Body of pancreas (tissue), 4 donors: ENCODE data around the gene STK32B. TPM values are rescaled to one million over a fixed set of nuclear protein-coding genes. Genes with fewer than 3 reads are reported as not detected.

ENCODE experiments used
- ATAC-seq: fragments of 150-250 bp; one replicate; pipeline ENCODE4 v1.9.1; 2016
- DNase-seq, 4 donors: peaks; one replicate each; pipeline ENCODE4 v3.0.0-alpha.2; 2019
- H3K27ac ChIP-seq, 4 donors: fragments of 200-600 bp; sonication (generic); 1 replicate in 3 of 4; 2 replicates in 1 of 4; pipeline versions ENCODE4 v1.5.1 to v1.6.1; 2016 to 2019; ENCODE audit warnings: mild to moderate bottlenecking in 1 of 4, mixed read lengths in 1 of 4, moderate library complexity in 1 of 4
- H3K27me3 ChIP-seq, 2 donors: fragments of 200-600 bp; sonication (generic); one replicate each; pipeline ENCODE4 v1.6.0; 2016; ENCODE audit warnings: mild to moderate bottlenecking in 1 of 2
- H3K36me3 ChIP-seq, 2 donors: fragments of 200-600 bp; sonication (generic); replicated peaks in 1 of 2; 2 replicates each; pipeline ENCODE4 v1.5.1; 2016; ENCODE audit warnings: low read depth in 2 of 2; ENCODE audit not compliant: insufficient read depth in 1 of 2
- H3K4me1 ChIP-seq: fragments of 200-600 bp; sonication (generic); one replicate; pipeline ENCODE4 v1.6.0; 2016
- H3K4me3 ChIP-seq, 2 donors: fragments of 200-600 bp; sonication (generic); 1 replicate in 1 of 2; 2 replicates in 1 of 2; pipeline ENCODE4 v1.5.1; 2016 to 2019
- H3K9me3 ChIP-seq, 3 donors: fragments of 200-600 bp; sonication (generic); 1 replicate in 2 of 3; 2 replicates in 1 of 3; pipeline ENCODE4 v1.5.1; 2016
- POLR2A ChIP-seq, 3 donors: fragments of 450-650 bp; IDR thresholded peaks; one replicate each; pipeline ENCODE4 v1.6.1; 2016; ENCODE audit warnings: antibody characterized with exemption in 3 of 3, mild to moderate bottlenecking in 2 of 3
- WGBS, 2 donors: methylation state at CpG; one replicate each; pipeline ENCODE4 v1.1.5; 2017; 5-methylcytosine and 5-hydroxymethylcytosine counted together
- intact Hi-C: fragments of 100-400 bp; cut with DNase I; formaldehyde crosslinking; loops from one replicate; pipeline ENCODE4 v1.15.1; 2023
- total RNA-seq, 2 donors: library from RNA; depleted of rRNA; stranded (reverse); fragments of >200 nt; gene quantifications; one replicate each; pipeline ENCODE4 v1.1.0, GENCODE V29; 2016
- TF ChIP-seq, protein P1 (sequence below), 7 experiments: fragments of 450-650 bp in 4 of 7; fragments of 200-600 bp in 3 of 7; sonication (generic) in 3 of 7; IDR thresholded peaks; one replicate each; pipeline ENCODE4 v1.5.1; 2016 to 2019; ENCODE audit warnings: antibody characterized with exemption in 7 of 7

Gene STK32B
- total RNA-seq, 2 donors from 2014 or later, result 1.3 to 4.9 TPM

DNA sequence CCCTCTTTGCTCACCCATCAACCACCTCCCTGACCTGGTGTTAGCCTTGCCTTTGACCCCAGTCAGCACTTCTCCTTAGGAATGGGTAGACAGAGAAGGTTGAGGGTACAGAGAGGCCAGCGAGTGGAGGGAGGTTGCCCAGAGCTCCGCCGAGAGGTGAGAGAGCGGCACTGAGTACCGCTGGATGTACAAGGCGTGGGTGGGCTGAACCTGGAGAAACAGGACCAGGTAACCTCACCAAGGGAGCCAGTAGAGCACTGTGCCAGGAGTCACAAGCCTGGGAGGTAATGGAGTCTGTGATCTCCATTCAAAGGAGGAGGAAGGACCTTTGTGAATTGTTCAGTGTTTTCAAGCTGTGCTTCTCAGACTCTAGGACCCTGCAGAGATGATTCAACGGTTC, 400.9 kb downstream of the STK32B start:
- no peak for TF ChIP-seq POLR2A (IDR thresholded peaks at IDR 0.05)
- TF ChIP-seq, protein P1, sequence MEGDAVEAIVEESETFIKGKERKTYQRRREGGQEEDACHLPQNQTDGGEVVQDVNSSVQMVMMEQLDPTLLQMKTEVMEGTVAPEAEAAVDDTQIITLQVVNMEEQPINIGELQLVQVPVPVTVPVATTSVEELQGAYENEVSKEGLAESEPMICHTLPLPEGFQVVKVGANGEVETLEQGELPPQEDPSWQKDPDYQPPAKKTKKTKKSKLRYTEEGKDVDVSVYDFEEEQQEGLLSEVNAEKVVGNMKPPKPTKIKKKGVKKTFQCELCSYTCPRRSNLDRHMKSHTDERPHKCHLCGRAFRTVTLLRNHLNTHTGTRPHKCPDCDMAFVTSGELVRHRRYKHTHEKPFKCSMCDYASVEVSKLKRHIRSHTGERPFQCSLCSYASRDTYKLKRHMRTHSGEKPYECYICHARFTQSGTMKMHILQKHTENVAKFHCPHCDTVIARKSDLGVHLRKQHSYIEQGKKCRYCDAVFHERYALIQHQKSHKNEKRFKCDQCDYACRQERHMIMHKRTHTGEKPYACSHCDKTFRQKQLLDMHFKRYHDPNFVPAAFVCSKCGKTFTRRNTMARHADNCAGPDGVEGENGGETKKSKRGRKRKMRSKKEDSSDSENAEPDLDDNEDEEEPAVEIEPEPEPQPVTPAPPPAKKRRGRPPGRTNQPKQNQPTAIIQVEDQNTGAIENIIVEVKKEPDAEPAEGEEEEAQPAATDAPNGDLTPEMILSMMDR (IDR thresholded peaks at IDR 0.05), result no peak
- WGBS, 2 donors, result 79 to 84% methylated on average over 7 of the region's 7 CpGs
- H3K4me1 ChIP-seq, result no peaks in the 10 kb centered on the region
- DNase-seq (no peak), ATAC-seq (no peak)
- intact Hi-C loops, result no loop called here
- H3K27ac ChIP-seq, result no peak overlapping the region
- H3K9me3 ChIP-seq, result no peaks in the 10 kb centered on the region
- H3K27me3 ChIP-seq, result no peaks in the 10 kb centered on the region
- no peaks in the 10 kb centered on the region for H3K36me3 ChIP-seq
- H3K4me3 ChIP-seq, result no peak overlapping the region

DNA sequence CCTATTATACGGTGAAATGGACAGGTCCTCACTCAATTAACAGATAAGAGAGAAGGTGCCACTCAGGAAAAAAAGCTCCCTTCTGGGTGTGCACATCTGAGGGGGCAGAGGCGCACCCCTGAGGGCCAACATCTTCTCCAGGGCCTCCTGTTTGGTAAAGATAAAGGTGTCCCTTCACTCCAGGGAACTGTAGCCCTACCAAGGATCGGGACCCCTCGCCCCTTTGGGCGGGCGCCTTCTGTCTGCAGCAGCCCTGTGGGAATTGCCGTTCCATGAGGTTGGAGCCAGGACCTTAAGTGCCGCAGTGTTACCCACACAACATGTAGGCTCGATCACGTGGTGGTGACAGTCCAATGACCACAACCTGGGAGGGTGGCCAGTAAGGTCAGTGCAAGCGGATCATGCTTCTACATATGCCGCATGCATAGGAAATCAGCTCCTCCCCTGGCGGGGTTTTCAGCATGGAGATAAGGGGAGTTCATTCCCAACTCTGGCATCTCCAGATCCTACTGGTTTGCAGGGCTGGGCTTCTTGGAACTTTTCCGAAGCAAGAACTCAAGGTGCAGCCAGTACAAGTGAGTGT, 403.8 kb downstream of the STK32B start:
- TF ChIP-seq POLR2A (IDR thresholded peaks at IDR 0.05), result no peak
- TF ChIP-seq, protein P1 (IDR thresholded peaks at IDR 0.05), result no peak
- 70 to 78% methylated on average over 8 to 14 of the region's 14 CpGs for WGBS, 2 donors
- DNase-seq (no peak), ATAC-seq (no peak)
- no peaks in the 10 kb centered on the region for H3K9me3 ChIP-seq
- no peaks in the 10 kb centered on the region for H3K36me3 ChIP-seq
- H3K4me3 ChIP-seq, result no peak overlapping the region
- no peaks in the 10 kb centered on the region for H3K27me3 ChIP-seq
- no peak overlapping the region for H3K27ac ChIP-seq
- intact Hi-C loops, result no loop called here
- no peaks in the 10 kb centered on the region for H3K4me1 ChIP-seq

DNA sequence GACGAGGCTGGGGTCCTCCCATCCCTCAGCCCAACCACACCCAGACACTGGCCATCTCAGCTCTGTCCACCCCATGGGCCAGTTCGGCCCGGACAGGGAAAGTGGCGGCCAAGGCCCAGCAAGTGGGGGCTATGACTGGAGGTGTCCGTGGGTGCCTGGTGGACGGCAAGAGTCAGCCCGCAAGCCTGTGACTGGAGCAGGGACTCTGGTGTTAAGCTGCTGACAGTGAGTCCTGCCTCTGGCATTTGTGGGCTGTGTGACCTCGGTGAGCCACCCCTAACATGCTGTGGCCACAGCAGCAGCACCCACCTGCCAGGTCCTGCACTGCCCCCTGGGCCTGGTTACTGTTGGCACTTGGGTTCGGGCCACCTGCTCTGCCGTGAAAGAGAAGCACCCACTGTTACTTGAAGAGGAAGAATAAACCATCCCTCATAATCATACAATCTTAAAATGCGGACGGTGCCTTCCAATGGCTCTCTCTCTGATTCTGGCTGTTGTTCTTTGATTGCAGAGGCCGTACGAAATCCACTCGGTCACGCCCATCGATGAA, 405.1 kb downstream of the STK32B start:
- H3K4me3 ChIP-seq, result no peak overlapping the region
- TF ChIP-seq POLR2A (IDR thresholded peaks at IDR 0.05), result no peak
- TF ChIP-seq, protein P1 (IDR thresholded peaks at IDR 0.05), result no peak
- ATAC-seq (no peak), DNase-seq (no peak)
- H3K9me3 ChIP-seq, result no peaks in the 10 kb centered on the region
- H3K36me3 ChIP-seq, result no peaks in the 10 kb centered on the region
- intact Hi-C loops, result no loop called here
- no peak overlapping the region for H3K27ac ChIP-seq
- 75 to 84% methylated on average over 16 to 17 of the region's 17 CpGs for WGBS, 2 donors
- no peaks in the 10 kb centered on the region for H3K4me1 ChIP-seq
- no peaks in the 10 kb centered on the region for H3K27me3 ChIP-seq

DNA sequence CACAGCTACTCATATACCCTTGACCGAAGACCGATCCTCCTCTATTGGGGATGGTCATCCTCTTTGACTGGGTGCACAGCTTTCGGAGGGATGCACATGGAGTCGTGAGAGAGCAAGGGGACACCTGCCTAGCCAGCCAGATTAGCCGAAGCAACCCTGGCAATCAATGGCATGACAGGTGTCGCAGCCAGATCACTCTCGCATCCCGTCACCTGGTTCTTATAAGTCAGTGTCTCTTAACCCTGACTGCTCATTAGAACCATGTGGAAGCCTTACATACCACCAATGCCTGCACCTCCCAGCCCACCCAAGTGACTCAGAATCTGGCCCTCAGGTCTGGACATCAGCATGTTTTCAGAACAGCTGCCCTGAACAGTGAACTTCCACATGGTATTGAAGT, 407.4 kb downstream of the STK32B start:
- H3K4me1 ChIP-seq, result no peaks in the 10 kb centered on the region
- intact Hi-C loops, result no loop called here
- H3K4me3 ChIP-seq, result no peak overlapping the region
- no peak for ATAC-seq
- DNase-seq, result no peak
- H3K9me3 ChIP-seq, result no peaks in the 10 kb centered on the region
- 83 to 90% methylated on average over 8 of the region's 8 CpGs for WGBS, 2 donors
- H3K27ac ChIP-seq, result no peak overlapping the region
- H3K27me3 ChIP-seq, result no peaks in the 10 kb centered on the region
- TF ChIP-seq, protein P1 (IDR thresholded peaks at IDR 0.05), result no peak
- no peak for TF ChIP-seq POLR2A (IDR thresholded peaks at IDR 0.05)
- no peaks in the 10 kb centered on the region for H3K36me3 ChIP-seq

DNA sequence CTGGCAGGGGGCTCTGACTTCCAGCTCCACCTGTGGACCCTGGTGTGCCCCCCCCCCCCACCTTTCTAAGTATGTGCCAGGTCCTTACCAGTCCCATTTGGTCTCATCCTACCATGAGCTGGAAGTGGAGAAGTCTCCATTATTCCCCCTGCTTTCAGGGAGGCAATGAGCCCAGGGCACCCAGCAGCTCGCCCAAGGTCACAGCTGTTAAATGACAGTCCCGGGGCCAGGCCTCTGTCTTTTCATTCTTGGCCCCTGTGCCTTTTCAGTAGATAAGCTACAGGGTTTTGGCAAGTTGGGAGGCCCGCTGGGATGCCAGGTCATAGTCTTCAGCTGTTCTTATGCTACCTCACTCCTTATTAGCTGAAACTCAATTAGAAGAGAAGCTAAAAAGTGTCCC, 408.0 kb downstream of the STK32B start:
- Histone ChIP-seq H3K9me3 (no peaks in the 10 kb centered on the region), H3K27ac (no peak overlapping the region), H3K36me3 (no peaks in the 10 kb centered on the region), H3K27me3 (no peaks in the 10 kb centered on the region), H3K4me3 (no peak overlapping the region), H3K4me1 (no peaks in the 10 kb centered on the region)
- ATAC-seq (no peak), DNase-seq (no peak)
- TF ChIP-seq POLR2A (IDR thresholded peaks at IDR 0.05), result no peak
- TF ChIP-seq, protein P1 (IDR thresholded peaks at IDR 0.05), result no peak
- intact Hi-C loops, result no loop called here
- 41 to 49% methylated on average over 3 of the region's 3 CpGs for WGBS, 2 donors
